ENCODE results near the gene GLDC.
A peak's percentile ranks its signal among the peaks of the same experiment; 100 is the strongest.
"Not testable (repeated sequence)": the region's sequence is repeated elsewhere in the genome, so short reads cannot be mapped to it uniquely, and the experiment has no call there.

Gene GLDC

GRCh38 chr9:6566409-6567139 lies 79.0 kb downstream of the GLDC start:
- peak in 1 of 2 experiments; percentile 20 for DNase-seq (ENCODE audit: low read depth in 2 of 2)

- DNase-seq (ENCODE audit: low read depth in 2 of 2) = no peak
Observed at GRCh38 chr9:6565312-6565711, 80.2 kb downstream of the GLDC start.

- no peak for DNase-seq (ENCODE audit: low read depth in 2 of 2)
Observed at GRCh38 chr9:6564868-6565267, 80.7 kb downstream of the GLDC start.

GRCh38 chr9:6564360-6564759 lies 81.2 kb downstream of the GLDC start:
- DNase-seq (ENCODE audit: low read depth in 2 of 2) = no peak

GRCh38 chr9:6562871-6563430 lies 82.6 kb downstream of the GLDC start:
- DNase-seq (ENCODE audit: low read depth in 2 of 2) = no peak

GRCh38 chr9:6562201-6562600 lies 83.3 kb downstream of the GLDC start:
- DNase-seq (ENCODE audit: low read depth in 2 of 2) = no peak

GRCh38 chr9:6557883-6558616 lies 87.5 kb downstream of the GLDC start:
- DNase-seq (ENCODE audit: low read depth in 2 of 2) = no peak

GRCh38 chr9:6553866-6554265 lies 91.7 kb downstream of the GLDC start:
- DNase-seq (ENCODE audit: low read depth in 2 of 2) = no peak

- DNase-seq (ENCODE audit: low read depth in 2 of 2) = no peak
Observed at GRCh38 chr9:6552498-6553121, 92.9 kb downstream of the GLDC start.

- no peak for DNase-seq (ENCODE audit: low read depth in 2 of 2)
Observed at GRCh38 chr9:6552033-6552432, 93.5 kb downstream of the GLDC start.

GRCh38 chr9:6551136-6551535 lies 94.4 kb downstream of the GLDC start:
- DNase-seq (ENCODE audit: low read depth in 2 of 2) = no peak

GRCh38 chr9:6549106-6549800 lies 96.3 kb downstream of the GLDC start:
- no peak for DNase-seq (ENCODE audit: low read depth in 2 of 2)

GRCh38 chr9:6545017-6545691 lies 100.4 kb downstream of the GLDC start:
- DNase-seq (ENCODE audit: low read depth in 2 of 2) = no peak

GRCh38 chr9:6543204-6543603 lies 102.3 kb downstream of the GLDC start:
- no peak for DNase-seq (ENCODE audit: low read depth in 2 of 2)

- DNase-seq (ENCODE audit: low read depth in 2 of 2) = not testable (repeated sequence)
Observed at GRCh38 chr9:6542617-6543016, 102.9 kb downstream of the GLDC start.

- no peak for DNase-seq (ENCODE audit: low read depth in 2 of 2)
Observed at GRCh38 chr9:6538666-6539071, 106.9 kb downstream of the GLDC start.

- no peak for DNase-seq (ENCODE audit: low read depth in 2 of 2)
Observed at GRCh38 chr9:6535594-6535993, 109.9 kb downstream of the GLDC start.

GRCh38 chr9:6525326-6526045 lies 120.0 kb downstream of the GLDC start:
- no peak for DNase-seq (ENCODE audit: low read depth in 2 of 2)

GRCh38 chr9:6522263-6522662 lies 123.3 kb downstream of the GLDC start:
- DNase-seq (ENCODE audit: low read depth in 2 of 2) = no peak

- DNase-seq (ENCODE audit: low read depth in 2 of 2) = no peak
Observed at GRCh38 chr9:6512085-6512657, 133.4 kb downstream of the GLDC start.
